ENCODE measurements around the gene TCF7L2. TPM values are rescaled to one million over a fixed set of nuclear protein-coding genes. Genes with fewer than 3 reads are reported as not detected.

The TCF7L2 gene
- total RNA-seq, 1 donor from 2014 or later = 88.2 TPM

DNA sequence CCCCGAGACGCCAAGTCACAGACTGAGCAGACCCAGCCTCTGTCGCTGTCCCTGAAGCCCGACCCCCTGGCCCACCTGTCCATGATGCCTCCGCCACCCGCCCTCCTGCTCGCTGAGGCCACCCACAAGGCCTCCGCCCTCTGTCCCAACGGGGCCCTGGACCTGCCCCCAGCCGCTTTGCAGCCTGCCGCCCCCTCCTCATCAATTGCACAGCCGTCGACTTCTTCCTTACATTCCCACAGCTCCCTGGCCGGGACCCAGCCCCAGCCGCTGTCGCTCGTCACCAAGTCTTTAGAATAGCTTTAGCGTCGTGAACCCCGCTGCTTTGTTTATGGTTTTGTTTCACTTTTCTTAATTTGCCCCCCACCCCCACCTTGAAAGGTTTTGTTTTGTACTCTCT lies 215.6 kb downstream of the TCF7L2 start:
- peaks cover 54% of the 10 kb centered on the region for H3K36me3 Mint-ChIP-seq (ENCODE audit: unreplicated experiment)
- no peak overlapping the region for H3K27ac Mint-ChIP-seq (ENCODE audit: unreplicated experiment)
- H3K4me1 Mint-ChIP-seq (ENCODE audit: unreplicated experiment) = peaks cover 46% of the 10 kb centered on the region
- no peak for TF ChIP-seq CTCF (IDR thresholded peaks at IDR 0.05)
- no peak overlapping the region for H3K4me3 Mint-ChIP-seq (ENCODE audit: unreplicated experiment)
- no peaks in the 10 kb centered on the region for H3K9me3 Mint-ChIP-seq (ENCODE audit: unreplicated experiment)
- H3K27me3 Mint-ChIP-seq (ENCODE audit: unreplicated experiment) = no peaks in the 10 kb centered on the region
- DNase-seq (ENCODE audit: extremely low spot score, unreplicated experiment) = no peak

DNA sequence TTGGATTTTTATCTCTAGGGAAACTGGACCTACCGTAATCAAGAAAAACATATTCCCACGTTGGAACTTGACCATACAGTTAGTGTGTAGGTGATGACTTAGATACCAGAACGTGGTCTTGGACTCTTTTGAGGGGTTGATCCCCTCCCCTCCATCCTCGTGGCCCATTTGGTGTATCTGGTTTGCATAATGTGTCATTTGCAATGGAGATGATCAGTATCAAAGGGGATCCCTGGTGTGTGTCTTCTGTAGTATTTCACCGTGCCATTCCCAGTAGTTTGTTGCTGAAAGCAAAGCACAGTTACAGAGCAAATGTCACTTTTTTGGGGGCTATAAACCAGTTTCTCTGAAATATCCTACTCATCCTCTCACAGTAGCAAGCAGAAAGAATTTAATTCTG lies 217.7 kb downstream of the TCF7L2 start:
- H3K27me3 Mint-ChIP-seq (ENCODE audit: unreplicated experiment) = no peaks in the 10 kb centered on the region
- H3K4me3 Mint-ChIP-seq (ENCODE audit: unreplicated experiment) = no peak overlapping the region
- no peak overlapping the region for H3K27ac Mint-ChIP-seq (ENCODE audit: unreplicated experiment)
- DNase-seq (ENCODE audit: extremely low spot score, unreplicated experiment) = no peak
- H3K4me1 Mint-ChIP-seq (ENCODE audit: unreplicated experiment) = peaks cover 35% of the 10 kb centered on the region
- H3K36me3 Mint-ChIP-seq (ENCODE audit: unreplicated experiment) = peaks cover 46% of the 10 kb centered on the region
- TF ChIP-seq CTCF (IDR thresholded peaks at IDR 0.05) = no peak
- H3K9me3 Mint-ChIP-seq (ENCODE audit: unreplicated experiment) = no peaks in the 10 kb centered on the region

- DNase-seq (ENCODE audit: extremely low spot score, unreplicated experiment) = no peak
- Mint-ChIP-seq H3K4me1 (ENCODE audit: unreplicated experiment) (peaks cover 26% of the 10 kb centered on the region), H3K27ac (ENCODE audit: unreplicated experiment) (peak overlapping the region; percentile 67), H3K27me3 (ENCODE audit: unreplicated experiment) (no peaks in the 10 kb centered on the region), H3K4me3 (ENCODE audit: unreplicated experiment) (no peak overlapping the region), H3K36me3 (ENCODE audit: unreplicated experiment) (peaks cover 43% of the 10 kb centered on the region), H3K9me3 (ENCODE audit: unreplicated experiment) (no peaks in the 10 kb centered on the region)
- TF ChIP-seq CTCF (IDR thresholded peaks at IDR 0.05) = no peak
Measured at GRCh38 chr10:113168584-113168983, 218.5 kb downstream of the TCF7L2 start.

DNA sequence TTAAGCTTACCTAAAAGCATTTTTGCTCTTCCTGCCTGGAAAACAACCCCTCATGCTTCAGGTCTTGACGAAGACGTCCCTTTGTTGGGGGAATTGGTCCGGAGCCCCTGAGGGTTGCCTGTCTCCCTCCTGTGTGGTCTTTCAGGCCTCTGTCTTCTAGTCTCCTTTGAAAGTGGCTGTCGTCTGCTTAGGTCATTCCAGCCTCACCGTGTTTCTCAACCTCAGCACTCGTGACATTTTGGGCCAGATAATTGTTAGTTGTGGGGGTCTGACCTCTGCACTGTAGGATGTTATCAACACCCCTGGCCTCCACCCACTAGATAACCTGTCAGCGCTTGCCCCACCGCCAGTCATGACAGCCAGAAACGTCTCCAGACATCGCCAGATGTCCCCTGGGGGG lies 219.1 kb downstream of the TCF7L2 start:
- no peak for TF ChIP-seq CTCF (IDR thresholded peaks at IDR 0.05)
- H3K36me3 Mint-ChIP-seq (ENCODE audit: unreplicated experiment) = peaks cover 43% of the 10 kb centered on the region
- no peaks in the 10 kb centered on the region for H3K27me3 Mint-ChIP-seq (ENCODE audit: unreplicated experiment)
- peak overlapping the region; percentile 67 for H3K27ac Mint-ChIP-seq (ENCODE audit: unreplicated experiment)
- H3K4me1 Mint-ChIP-seq (ENCODE audit: unreplicated experiment) = peaks cover 24% of the 10 kb centered on the region
- H3K9me3 Mint-ChIP-seq (ENCODE audit: unreplicated experiment) = no peaks in the 10 kb centered on the region
- DNase-seq (ENCODE audit: extremely low spot score, unreplicated experiment) = no peak
- no peak overlapping the region for H3K4me3 Mint-ChIP-seq (ENCODE audit: unreplicated experiment)

- H3K27ac Mint-ChIP-seq (ENCODE audit: unreplicated experiment) = no peak overlapping the region
- H3K9me3 Mint-ChIP-seq (ENCODE audit: unreplicated experiment) = no peaks in the 10 kb centered on the region
- no peaks in the 10 kb centered on the region for H3K27me3 Mint-ChIP-seq (ENCODE audit: unreplicated experiment)
Measured at GRCh38 chr10:113169853-113170460, 219.9 kb downstream of the TCF7L2 start.

More at GRCh38 chr10:113169853-113170460, 219.9 kb downstream of the TCF7L2 start:
- peaks cover 24% of the 10 kb centered on the region for H3K4me1 Mint-ChIP-seq (ENCODE audit: unreplicated experiment)
- TF ChIP-seq CTCF (IDR thresholded peaks at IDR 0.05) = no peak
- no peak for DNase-seq (ENCODE audit: extremely low spot score, unreplicated experiment)
- peaks cover 36% of the 10 kb centered on the region for H3K36me3 Mint-ChIP-seq (ENCODE audit: unreplicated experiment)
- no peak overlapping the region for H3K4me3 Mint-ChIP-seq (ENCODE audit: unreplicated experiment)
